KMS-11 (cell line): ENCODE results near the gene SBK2.

ENCODE experiments used
- H2AFZ ChIP-seq: fragments of 200-600 bp; sonication (generic); 2 replicates; pipeline ENCODE4 v1.6.1; 2016; ENCODE audit warnings: antibody characterized with exemption, mixed run types, low read depth
- H3K27ac ChIP-seq: fragments of 200-600 bp; sonication (generic); 2 replicates; pipeline ENCODE4 v1.6.1; 2016; ENCODE audit warnings: mild to moderate bottlenecking, mixed run types
- H3K27me3 ChIP-seq: fragments of 200-600 bp; sonication (generic); 2 replicates; pipeline ENCODE4 v1.6.1; 2017; ENCODE audit warnings: mild to moderate bottlenecking, low read depth, mixed run types, moderate library complexity; ENCODE audit not compliant: insufficient read depth
- H3K36me3 ChIP-seq: fragments of 200-600 bp; sonication (generic); 2 replicates; pipeline ENCODE4 v1.6.1; 2017; ENCODE audit warnings: mild to moderate bottlenecking, mixed run types; ENCODE audit not compliant: insufficient read depth
- H3K4me1 ChIP-seq: fragments of 200-600 bp; sonication (generic); 2 replicates; pipeline ENCODE4 v1.6.1; 2016; ENCODE audit warnings: mild to moderate bottlenecking, low read depth, mixed run types; ENCODE audit not compliant: poor library complexity, severe bottlenecking
- H3K4me2 ChIP-seq: fragments of 200-600 bp; sonication (generic); 2 replicates; pipeline ENCODE4 v1.7.0; 2016; ENCODE audit warnings: mild to moderate bottlenecking, mixed run types
- H3K4me3 ChIP-seq: fragments of 200-600 bp; sonication (generic); IDR thresholded peaks from 2 replicates; pipeline ENCODE4 v1.6.1; 2017; ENCODE audit warnings: low read depth, low read length, mixed read lengths; ENCODE audit not compliant: insufficient read depth
- H3K79me2 ChIP-seq: fragments of 200-600 bp; sonication (generic); 2 replicates; pipeline ENCODE4 v1.6.1; 2016; ENCODE audit warnings: low read depth, mixed run types; ENCODE audit not compliant: insufficient read depth
- H3K9ac ChIP-seq: fragments of 200-600 bp; sonication (generic); 2 replicates; pipeline ENCODE4 v1.6.1; 2016; ENCODE audit warnings: mild to moderate bottlenecking, mixed run types
- H4K20me1 ChIP-seq: fragments of 200-600 bp; sonication (generic); 2 replicates; pipeline ENCODE4 v1.6.1; 2016; ENCODE audit warnings: mild to moderate bottlenecking, mixed run types; ENCODE audit not compliant: insufficient read depth
- TF ChIP-seq, protein P1 (sequence below): fragments of 200-600 bp; sonication (generic); conservative IDR thresholded peaks from 2 replicates; pipeline ENCODE4 v1.6.1; 2017; ENCODE audit warnings: low read depth, mild to moderate bottlenecking, antibody characterized with exemption, low read length, moderate library complexity, mixed read lengths

SBK2 gene

DNA sequence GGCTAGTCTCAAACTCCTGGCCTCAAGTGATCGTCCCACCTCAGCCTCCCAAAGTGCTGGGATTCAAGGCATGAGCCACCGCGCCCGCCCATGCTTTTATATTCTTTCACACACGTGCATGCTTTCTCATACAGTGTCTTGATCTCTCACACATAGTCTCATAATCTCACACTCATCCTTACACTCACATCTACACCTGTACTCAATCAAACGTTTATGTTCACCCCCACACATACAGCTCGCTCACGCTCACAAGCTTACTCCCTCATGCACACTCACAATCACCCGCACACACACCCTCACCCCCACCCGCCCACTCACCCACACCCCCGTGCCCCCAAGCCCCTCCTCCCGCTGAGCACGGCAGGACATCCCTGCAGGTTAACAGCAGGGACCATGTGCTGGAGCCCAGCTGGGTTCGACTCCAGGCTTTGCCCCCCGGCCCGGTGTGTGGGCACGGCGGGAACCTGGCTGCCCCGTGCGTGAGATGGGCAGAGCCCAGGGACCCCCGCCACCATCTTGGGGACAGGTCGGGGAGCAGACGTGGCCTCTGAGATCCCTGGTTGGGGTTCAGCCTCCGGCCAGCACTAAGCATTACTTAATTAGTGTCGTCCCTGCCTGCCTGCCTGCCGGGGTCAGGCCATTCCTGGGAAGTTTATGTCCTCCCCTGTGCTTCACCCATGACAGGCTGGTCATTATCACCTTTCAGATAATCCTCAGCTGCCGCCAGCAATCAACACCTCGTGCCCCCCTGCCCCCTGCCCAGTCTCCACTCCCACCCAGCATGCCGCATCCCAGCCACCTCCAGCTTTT is 11.4 kb downstream of the SBK2 start:
- Histone ChIP-seq H3K9ac (no peak overlapping the region), H2AFZ (no peak overlapping the region), H3K79me2 (no peaks in the 10 kb centered on the region), H3K4me2 (no peak overlapping the region), H3K27me3 (peaks cover 41% of the 10 kb centered on the region), H3K4me1 (no peaks in the 10 kb centered on the region), H3K4me3 (no peak overlapping the region), H3K27ac (no peak overlapping the region), H4K20me1 (no peaks in the 10 kb centered on the region), H3K36me3 (no peaks in the 10 kb centered on the region)
- TF ChIP-seq, protein P1, sequence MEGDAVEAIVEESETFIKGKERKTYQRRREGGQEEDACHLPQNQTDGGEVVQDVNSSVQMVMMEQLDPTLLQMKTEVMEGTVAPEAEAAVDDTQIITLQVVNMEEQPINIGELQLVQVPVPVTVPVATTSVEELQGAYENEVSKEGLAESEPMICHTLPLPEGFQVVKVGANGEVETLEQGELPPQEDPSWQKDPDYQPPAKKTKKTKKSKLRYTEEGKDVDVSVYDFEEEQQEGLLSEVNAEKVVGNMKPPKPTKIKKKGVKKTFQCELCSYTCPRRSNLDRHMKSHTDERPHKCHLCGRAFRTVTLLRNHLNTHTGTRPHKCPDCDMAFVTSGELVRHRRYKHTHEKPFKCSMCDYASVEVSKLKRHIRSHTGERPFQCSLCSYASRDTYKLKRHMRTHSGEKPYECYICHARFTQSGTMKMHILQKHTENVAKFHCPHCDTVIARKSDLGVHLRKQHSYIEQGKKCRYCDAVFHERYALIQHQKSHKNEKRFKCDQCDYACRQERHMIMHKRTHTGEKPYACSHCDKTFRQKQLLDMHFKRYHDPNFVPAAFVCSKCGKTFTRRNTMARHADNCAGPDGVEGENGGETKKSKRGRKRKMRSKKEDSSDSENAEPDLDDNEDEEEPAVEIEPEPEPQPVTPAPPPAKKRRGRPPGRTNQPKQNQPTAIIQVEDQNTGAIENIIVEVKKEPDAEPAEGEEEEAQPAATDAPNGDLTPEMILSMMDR: no peak

DNA sequence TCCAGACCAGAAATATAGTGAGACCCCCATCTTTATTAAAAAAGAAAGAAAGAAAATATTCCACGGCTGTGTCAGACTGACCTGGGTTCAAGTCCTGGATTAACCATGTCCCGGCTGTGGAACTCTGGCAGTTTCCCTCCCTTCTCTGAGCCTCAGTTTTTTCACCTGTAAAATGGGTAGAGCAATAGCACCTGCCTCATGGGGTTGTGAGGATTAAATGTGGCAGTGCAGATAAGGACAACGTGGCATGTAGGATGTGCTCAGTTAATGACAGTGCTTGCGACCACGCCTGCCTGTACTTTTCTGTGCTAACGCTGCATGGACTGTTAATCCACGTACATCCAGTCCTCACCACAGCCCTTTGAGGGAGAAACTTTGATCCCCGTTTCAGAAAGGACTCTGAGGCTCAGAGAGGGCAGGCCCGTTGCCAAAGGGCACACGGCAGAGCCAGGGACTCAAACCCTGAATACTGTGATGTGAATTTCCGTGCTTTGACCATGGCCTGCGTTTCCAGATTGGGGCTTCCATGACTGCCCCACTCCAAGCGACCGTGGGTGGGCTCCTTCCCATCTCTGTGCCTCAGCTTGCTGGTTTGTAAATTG is 16.1 kb downstream of the SBK2 start:
- no peak overlapping the region for H3K4me3 ChIP-seq
- no peaks in the 10 kb centered on the region for H4K20me1 ChIP-seq
- H3K4me1 ChIP-seq: no peaks in the 10 kb centered on the region
- no peak overlapping the region for H2AFZ ChIP-seq
- peaks cover 55% of the 10 kb centered on the region for H3K27me3 ChIP-seq
- no peak overlapping the region for H3K9ac ChIP-seq
- TF ChIP-seq, protein P1: no peak
- H3K79me2 ChIP-seq: no peaks in the 10 kb centered on the region
- H3K27ac ChIP-seq: no peak overlapping the region
- no peak overlapping the region for H3K4me2 ChIP-seq
- no peaks in the 10 kb centered on the region for H3K36me3 ChIP-seq

DNA sequence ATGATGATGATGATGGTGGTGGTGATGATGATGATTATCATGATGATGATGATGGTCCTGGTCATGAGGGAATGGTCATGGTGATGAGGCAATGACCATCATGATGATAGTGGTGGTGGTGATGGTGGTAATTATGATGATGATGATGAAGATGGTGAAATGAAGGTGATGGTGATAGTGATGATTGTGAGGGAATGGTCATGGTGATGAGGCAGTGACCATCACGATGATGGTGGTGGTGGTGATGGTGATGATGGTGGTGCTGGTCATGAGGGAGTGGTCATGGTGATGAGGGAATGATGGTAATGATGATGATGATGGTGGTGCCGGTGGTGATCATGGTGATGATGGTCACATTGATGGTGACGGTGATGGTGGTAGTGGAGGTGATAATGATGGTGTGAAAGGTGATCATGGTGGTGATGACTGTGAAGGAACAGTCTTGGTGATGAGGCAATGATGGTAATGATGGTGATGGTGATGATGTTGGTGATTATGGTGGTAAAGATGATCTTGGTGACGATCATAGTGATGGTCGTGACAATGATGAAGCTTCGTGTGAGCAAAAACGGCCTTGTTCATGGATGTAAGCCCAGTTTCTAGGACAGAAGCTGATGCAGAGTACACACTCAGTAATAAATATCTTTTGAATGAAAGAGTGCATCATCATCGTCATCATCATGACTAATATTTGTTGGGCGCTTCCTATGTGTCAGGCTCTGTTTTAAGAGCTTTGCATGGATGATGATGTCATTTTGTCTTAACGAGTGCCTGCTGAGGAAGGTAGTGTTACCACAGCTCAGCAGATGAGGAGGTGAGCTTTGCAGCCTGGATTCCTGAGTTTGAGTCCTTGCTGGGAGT is 17.3 kb downstream of the SBK2 start:
- Histone ChIP-seq H3K9ac (no peak overlapping the region), H3K79me2 (no peaks in the 10 kb centered on the region), H3K4me1 (no peaks in the 10 kb centered on the region), H3K4me2 (no peak overlapping the region), H3K4me3 (no peak overlapping the region), H3K36me3 (no peaks in the 10 kb centered on the region), H3K27me3 (peaks cover 61% of the 10 kb centered on the region), H3K27ac (no peak overlapping the region), H2AFZ (no peak overlapping the region), H4K20me1 (no peaks in the 10 kb centered on the region)
- TF ChIP-seq, protein P1: no peak

DNA sequence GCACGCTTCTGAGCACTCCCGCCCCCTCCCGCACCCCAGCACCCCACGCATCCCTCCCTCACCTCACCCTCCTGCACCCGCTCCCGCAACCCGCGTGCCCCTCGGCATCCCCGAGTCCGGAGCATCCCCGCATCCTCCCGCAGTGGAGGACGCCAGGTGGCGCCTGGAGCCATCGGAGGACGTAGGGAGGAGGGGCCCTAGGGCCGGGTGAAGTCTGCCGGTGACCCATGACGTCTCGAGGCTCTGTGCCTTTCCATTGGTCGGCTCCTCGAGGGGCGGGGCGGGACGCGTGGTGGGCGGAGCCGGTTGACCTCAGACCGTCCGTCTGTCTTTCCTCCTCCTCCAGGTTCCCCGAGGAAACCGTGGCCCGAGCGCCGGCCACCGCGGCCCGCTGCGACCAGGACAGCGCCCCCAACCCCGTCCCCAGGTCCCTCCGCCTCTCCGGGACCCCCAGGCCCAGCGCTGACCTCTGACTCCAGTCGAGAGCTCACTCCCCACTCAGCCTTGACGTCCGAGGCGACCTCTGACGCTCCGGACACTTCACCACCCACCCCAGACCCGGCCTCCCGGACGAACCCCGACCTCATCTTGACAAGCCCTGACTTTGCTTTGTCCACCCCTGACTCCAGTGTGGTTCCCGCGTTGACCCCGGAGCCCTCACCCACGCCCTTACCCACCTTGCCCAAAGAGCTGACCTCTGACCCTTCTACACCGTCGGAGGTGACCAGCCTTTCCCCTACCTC is 19.9 kb downstream of the SBK2 start:
- Histone ChIP-seq H3K9ac (no peak overlapping the region), H3K36me3 (no peaks in the 10 kb centered on the region), H4K20me1 (no peaks in the 10 kb centered on the region), H3K79me2 (no peaks in the 10 kb centered on the region), H3K4me3 (no peak overlapping the region), H3K27me3 (peaks cover 60% of the 10 kb centered on the region), H2AFZ (peak overlapping the region; percentile 74; the same call in 1 of the 2 replicates), H3K4me2 (peak overlapping the region; percentile 47; the same call in 1 of the 2 replicates), H3K4me1 (no peaks in the 10 kb centered on the region), H3K27ac (no peak overlapping the region)
- TF ChIP-seq, protein P1: peak; percentile 69
